ENCODE measurements around the gene FMNL1. TPM values are rescaled to one million over a fixed set of nuclear protein-coding genes. Genes with fewer than 3 reads are reported as not detected.

Gene FMNL1
- total RNA-seq, 1 experiment from 2014 or later = 0.63 TPM

GRCh38 chr17:45264988-45265387 lies 43.3 kb downstream of the FMNL1 start:
- DNase-seq (ENCODE audit: low read depth, low spot score) = no peak
- in situ Hi-C loops (cut with HindIII; ENCODE audit: low pct_unique_long_range_greater_than_20kb, low sequenced_read_pairs) = no loop called here

DNA sequence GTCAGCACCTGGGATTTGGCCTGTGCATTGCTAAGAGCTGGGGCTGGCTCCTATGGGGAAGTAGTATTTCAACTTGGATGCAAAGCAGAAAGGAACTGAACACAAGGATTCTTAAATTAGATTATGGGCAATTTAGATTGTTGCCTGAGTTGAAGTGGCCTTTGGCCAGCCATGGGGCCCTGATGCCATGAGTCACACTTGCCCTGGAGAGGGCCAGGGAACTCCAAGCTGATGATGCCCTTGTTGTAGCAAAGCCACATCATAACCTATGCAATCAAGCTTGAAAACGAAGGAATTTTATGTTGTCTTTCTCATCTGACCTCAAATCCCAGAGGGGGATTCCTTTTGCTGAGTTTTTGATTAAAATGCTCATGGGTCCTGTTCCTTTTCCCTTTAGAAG lies 44.1 kb downstream of the FMNL1 start:
- in situ Hi-C loops (cut with HindIII; ENCODE audit: low pct_unique_long_range_greater_than_20kb, low sequenced_read_pairs) = no loop called here
- no peak for DNase-seq (ENCODE audit: low read depth, low spot score)

DNA sequence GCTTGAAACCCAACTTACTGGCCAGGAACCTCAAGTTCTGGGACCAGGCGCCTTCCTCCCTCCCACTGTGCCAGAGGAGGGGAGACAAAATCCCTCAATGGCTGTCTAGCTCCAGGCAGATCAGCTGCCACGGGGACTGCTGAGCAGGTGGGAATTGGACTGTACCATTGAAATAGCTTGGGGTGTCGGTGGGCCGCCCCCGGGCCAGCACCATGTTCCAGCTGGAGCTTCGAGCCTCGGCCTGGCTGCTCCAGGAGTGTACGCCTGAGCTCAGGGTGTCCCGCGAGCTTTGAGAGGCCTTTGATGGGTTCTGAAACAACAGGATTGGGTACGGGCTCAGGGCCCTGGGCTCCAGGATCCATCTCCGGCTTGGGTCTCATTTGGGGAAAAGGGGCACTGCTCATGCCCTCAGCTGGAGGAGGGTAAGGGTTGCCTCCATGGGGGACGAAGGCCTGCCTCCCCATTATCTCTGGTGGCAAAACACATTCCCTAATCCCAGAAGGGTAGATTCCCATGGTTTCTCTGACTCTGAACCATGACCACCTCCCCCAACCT lies 44.8 kb downstream of the FMNL1 start:
- in situ Hi-C loops (cut with HindIII; ENCODE audit: low pct_unique_long_range_greater_than_20kb, low sequenced_read_pairs) = no loop called here
- no peak for DNase-seq (ENCODE audit: low read depth, low spot score)

GRCh38 chr17:45267436-45268055 lies 45.9 kb downstream of the FMNL1 start:
- no peak for DNase-seq (ENCODE audit: low read depth, low spot score)

DNA sequence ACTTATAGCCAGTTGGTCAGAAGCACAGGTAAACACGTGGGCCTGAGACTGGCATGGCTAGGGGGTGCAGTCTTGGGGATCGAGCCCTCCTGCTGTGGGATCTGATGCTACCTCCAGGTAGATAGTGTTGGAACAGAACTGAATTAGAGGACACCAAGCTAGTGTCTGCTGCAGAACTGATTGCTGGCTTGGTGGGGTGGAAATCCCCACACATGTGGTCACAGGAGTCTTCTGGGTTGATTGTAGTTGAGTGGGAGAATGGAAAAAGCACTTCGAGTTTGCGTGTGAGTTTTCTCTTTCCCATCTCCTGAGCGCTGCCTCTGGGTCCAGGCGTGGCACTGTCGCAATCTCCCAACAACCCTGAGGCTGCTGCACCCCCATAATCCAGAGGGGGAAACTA lies 48.2 kb downstream of the FMNL1 start:
- DNase-seq (ENCODE audit: low read depth, low spot score) = no peak
- in situ Hi-C loops (cut with HindIII; ENCODE audit: low pct_unique_long_range_greater_than_20kb, low sequenced_read_pairs) = no loop called here

More at GRCh38 chr17:45267436-45268055, 45.9 kb downstream of the FMNL1 start:
- in situ Hi-C loops (cut with HindIII; ENCODE audit: low pct_unique_long_range_greater_than_20kb, low sequenced_read_pairs) = no loop called here

GRCh38 chr17:45270828-45271418 lies 49.2 kb downstream of the FMNL1 start:
- peak; percentile 46 for DNase-seq (ENCODE audit: low read depth, low spot score)
- in situ Hi-C loops (cut with HindIII; ENCODE audit: low pct_unique_long_range_greater_than_20kb, low sequenced_read_pairs) = no loop called here

DNA sequence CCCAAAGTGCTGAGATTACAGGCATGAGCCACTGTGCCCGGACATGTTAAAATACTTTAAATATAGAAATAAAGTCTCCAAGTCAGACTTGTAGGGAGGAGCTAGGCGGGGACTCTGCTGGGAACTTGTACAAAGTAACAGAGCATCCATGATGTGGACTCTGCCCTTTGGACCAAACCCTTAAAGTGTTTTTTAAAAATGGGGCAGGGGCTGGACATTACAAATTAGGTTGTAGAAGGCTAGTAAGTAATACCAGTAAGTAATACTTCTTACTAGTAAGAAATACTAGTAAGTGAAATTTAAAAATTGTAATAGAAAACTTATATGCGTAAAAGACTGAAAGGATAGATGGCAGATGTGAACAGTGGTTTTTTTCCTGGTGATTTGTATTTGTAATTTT lies 49.9 kb downstream of the FMNL1 start:
- no peak for DNase-seq (ENCODE audit: low read depth, low spot score)
- in situ Hi-C loops (cut with HindIII; ENCODE audit: low pct_unique_long_range_greater_than_20kb, low sequenced_read_pairs) = no loop called here

DNA sequence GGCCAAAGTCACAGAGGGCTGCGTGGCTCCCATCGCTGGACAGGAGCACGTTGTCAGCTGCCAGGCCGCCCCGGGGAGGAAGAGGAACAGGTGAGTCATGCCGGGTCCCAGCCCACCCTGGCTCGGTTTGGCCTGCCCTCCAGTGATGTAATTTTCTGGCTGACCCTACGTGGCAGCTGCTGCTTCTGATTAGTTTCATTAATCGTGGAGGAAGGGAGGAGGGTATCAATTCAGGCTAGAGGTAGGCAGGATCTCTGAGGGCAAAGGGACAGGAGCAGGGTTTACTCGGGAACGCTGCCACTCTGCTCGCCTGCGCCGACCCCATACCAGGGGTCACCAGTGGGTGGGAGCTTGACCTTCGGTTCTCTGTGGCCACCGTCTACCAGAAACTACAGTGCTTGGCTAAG lies 51.9 kb downstream of the FMNL1 start:
- in situ Hi-C loops (cut with HindIII; ENCODE audit: low pct_unique_long_range_greater_than_20kb, low sequenced_read_pairs) = no loop called here
- no peak for DNase-seq (ENCODE audit: low read depth, low spot score)

GRCh38 chr17:45274033-45274432 lies 52.3 kb downstream of the FMNL1 start:
- DNase-seq (ENCODE audit: low read depth, low spot score) = no peak
- in situ Hi-C loops (cut with HindIII; ENCODE audit: low pct_unique_long_range_greater_than_20kb, low sequenced_read_pairs) = no loop called here

- DNase-seq (ENCODE audit: low read depth, low spot score) = no peak
- in situ Hi-C loops (cut with HindIII; ENCODE audit: low pct_unique_long_range_greater_than_20kb, low sequenced_read_pairs) = no loop called here
Observed at GRCh38 chr17:45276031-45276430, 54.3 kb downstream of the FMNL1 start.

DNA sequence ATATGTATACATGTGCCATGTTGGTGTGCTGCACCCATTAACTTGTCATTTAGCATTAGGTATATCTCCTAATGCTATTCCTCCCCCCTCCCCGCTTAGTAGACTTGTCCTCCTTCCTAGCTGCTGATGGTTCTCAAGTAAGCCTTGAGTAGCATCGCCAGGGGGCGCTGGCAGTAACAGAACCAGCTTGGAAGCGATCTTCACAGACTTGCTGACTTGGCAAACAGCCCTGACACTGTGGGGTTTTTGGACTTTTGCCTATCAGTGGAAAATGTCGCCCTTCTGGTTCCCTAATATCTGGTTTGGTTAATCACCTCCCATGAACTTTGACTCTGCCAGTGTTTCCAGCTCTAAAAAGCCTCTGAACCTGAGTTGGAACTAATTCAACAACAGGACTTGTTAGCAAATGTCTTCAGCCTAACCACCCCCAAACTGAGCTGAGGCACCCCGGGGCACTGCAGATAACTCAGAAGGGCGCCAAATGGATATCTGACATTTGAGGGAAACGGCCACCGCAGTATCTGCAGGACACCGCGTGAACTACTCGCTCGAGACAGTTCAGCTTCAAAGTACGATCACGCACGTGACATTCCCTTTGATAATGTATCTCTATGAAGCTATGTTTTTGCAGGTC lies 55.6 kb downstream of the FMNL1 start:
- DNase-seq (ENCODE audit: low read depth, low spot score) = peak; percentile 94

GRCh38 chr17:45277992-45278391 lies 56.3 kb downstream of the FMNL1 start:
- in situ Hi-C loops (cut with HindIII; ENCODE audit: low pct_unique_long_range_greater_than_20kb, low sequenced_read_pairs) = no loop called here
- DNase-seq (ENCODE audit: low read depth, low spot score) = no peak

More for the DNA sequence above, 55.6 kb downstream of the FMNL1 start:
- in situ Hi-C loops (cut with HindIII; ENCODE audit: low pct_unique_long_range_greater_than_20kb, low sequenced_read_pairs) = no loop called here

GRCh38 chr17:45279898-45280297 lies 58.2 kb downstream of the FMNL1 start:
- in situ Hi-C loops (cut with HindIII; ENCODE audit: low pct_unique_long_range_greater_than_20kb, low sequenced_read_pairs) = no loop called here
- DNase-seq (ENCODE audit: low read depth, low spot score) = no peak

DNA sequence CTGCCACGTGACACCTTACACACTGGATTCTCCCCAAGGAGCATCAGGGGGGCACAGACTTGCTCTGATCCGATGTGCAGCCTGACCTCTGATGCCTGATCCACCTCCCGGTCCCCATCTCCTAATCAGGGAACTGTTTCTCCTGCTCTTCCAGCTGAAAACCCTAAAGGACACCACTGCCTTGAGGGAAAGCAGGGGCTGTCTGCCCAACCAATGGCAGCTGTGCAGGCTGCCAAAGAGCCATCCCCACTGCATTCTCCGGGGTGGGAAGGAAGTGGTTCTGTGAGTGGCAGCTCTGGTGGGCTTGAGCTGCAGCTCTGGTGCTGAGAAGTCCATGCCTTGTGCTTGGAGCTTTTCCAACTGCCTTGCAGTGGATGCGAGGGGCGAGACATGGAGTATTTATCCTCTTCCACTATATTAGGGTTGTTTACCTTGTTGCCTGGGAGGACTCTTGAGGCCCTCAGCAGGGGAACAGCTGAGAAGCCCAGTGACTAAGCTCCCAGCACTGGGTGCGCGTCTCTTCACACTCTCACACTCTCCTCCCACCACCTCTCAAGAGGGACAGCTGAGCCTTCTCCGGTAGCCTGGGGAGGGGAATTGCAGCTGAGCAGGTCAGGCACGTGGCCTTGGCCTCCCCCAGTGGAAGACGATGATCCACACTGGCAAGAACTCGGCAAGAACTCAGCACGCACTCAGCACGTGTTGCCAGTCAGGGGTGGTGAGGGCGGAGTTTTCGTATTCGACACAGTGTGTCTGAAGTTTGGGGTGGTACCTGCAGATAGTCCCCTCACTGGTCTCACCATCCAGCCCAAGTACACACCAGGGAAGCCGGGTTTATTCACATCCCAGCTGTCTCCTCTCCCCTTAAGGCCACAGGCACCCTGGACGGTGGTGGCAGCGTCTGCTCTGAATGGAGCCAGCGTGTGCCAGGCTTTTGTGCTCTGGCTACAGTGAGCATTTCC lies 61.3 kb downstream of the FMNL1 start:
- in situ Hi-C loops (cut with HindIII; ENCODE audit: low pct_unique_long_range_greater_than_20kb, low sequenced_read_pairs) = no loop called here
- no peak for DNase-seq (ENCODE audit: low read depth, low spot score)

DNA sequence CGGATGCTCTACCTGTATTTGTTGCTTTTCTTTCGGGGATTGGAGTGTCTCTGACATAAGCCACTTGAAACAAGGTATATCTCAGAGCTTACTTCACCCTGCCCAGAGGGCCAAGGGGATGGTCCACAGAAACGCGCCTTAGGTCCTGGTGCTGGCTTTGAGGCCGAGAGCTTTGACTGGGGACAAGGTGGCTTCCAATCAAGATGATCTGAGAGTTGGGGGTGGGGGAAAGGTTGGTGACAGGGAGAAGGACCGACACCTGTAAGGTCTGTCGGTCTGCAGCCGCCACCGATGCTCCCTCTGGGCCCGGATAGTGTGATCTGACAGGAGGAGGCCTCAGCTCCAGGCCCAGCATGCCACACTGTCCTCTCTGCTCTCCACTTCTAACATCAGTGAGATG lies 62.0 kb downstream of the FMNL1 start:
- in situ Hi-C loops (cut with HindIII; ENCODE audit: low pct_unique_long_range_greater_than_20kb, low sequenced_read_pairs) = no loop called here
- no peak for DNase-seq (ENCODE audit: low read depth, low spot score)

DNA sequence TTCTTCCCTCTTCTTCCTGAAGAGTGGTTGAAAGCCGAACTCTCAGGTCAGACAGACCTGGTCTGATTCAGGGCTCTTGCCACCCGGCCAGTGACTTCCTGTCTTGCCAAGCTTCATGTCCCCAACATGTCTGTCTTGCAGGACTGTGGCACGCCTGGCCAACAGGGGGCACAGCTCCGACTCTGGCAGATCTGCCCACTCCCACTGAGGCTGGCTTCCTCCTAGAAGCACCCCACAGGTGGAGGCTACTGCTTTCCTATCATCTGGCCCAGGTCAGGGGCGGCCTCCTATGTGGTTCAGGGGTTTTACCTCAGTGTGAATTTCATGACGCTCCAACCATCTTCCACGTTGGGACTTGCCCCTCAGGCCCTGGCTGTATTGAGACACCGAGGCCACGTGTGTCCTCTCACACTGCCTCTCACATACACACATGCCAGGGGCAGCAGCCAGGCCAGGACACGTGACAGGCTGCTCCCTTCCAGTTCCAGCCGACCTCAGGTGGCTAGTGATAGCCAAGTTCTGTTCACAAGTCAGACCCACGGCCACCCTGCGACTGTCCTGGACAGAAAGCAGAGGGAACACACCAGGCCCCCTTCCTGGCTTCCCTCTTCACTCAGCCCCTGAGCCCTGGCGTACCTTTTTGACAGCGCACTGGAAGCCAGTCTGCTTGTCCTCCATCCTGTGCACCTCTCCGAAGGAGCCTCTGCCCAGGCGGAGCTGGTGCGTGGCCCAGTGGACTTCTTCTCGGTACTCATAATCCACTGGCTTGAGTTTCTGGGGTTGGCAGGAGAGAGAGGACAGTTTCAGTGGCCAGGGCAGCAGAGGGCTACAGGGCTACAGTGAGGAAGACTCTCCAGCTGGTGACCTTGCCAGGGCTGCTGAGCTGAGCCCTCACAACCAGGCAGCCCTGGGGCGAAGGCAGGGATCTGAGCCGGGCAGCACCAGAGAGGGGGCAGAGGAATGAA lies 62.8 kb downstream of the FMNL1 start:
- in situ Hi-C loops (cut with HindIII; ENCODE audit: low pct_unique_long_range_greater_than_20kb, low sequenced_read_pairs) = no loop called here
- peak; percentile 48 for DNase-seq (ENCODE audit: low read depth, low spot score)

DNA sequence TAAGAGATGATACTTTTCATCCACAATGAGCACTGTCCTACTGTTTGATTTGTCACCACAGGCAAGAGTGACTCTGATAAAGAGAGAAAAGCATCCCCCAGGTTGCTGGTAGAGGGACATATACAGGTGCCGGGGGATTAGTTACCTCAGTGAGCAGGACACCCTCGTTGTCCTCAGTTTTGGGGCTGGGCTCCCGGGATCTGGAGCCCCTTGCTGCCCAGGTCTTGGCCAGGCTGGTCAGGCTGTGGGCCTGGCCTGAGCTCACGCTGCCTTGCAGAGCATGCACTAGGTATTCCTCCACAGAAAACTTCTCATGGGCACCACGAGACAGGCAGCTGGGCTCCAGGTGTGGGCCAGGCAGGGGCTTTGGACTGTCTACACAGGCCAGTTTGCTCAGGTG lies 64.6 kb downstream of the FMNL1 start:
- in situ Hi-C loops (cut with HindIII; ENCODE audit: low pct_unique_long_range_greater_than_20kb, low sequenced_read_pairs) = no loop called here
- DNase-seq (ENCODE audit: low read depth, low spot score) = no peak

Measured in SK-MEL-5 (cell line).